Measurements from ENCODE around the gene C12orf56. TPM values are rescaled to one million over a fixed set of nuclear protein-coding genes. Genes with fewer than 3 reads are reported as not detected.
"Not testable (repeated sequence)": the region's sequence is repeated elsewhere in the genome, so short reads cannot be mapped to it uniquely, and the experiment has no call there.

Gene C12orf56
- total RNA-seq, 1 donor from 2014 or later: 0.29 TPM

DNA sequence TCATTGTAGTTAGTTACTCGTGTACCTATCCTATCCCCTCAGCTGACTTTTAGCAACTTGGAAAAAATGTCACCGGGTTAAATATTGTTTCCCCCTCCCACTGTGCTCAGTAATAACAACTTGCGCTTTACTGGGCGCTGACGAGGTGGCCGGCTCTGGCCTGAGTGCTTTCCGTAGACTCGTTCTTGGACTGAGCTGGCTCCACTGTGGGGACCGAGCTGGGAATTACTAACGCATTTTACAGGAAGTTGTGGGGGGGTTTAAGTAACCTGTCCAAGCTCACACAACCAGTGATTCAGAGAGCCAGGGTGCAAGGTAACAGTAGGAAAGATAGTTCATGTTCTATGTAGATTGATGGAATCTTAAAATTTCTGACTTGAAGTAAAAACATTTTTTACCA is 86.0 kb downstream of the C12orf56 start:
- no peak for DNase-seq (ENCODE audit: low read depth)
- TF ChIP-seq CTCF (conservative IDR thresholded peaks at IDR 0.05; ENCODE audit: low read depth, low read length): no peak
- H3K4me3 ChIP-seq (ENCODE audit: low read depth, low read length): no peak overlapping the region

DNA sequence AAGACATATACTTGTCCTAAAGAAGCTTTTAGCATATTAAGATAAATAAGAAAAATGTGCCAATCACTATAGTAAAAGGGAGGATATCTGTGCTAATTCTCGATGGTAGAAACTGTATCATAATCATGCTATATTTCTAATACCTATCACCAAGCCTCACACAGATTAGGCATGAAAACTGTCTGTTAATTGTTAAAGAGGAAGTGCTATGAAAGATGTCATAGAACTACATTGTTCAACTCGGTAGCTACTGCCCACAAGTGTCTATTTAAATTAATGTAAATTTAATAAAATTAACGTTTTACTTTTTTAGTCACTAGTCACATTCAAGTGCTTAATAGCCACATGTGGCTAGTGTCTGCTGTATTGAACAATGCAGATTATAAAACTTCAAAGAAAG is 90.9 kb downstream of the C12orf56 start:
- TF ChIP-seq CTCF (conservative IDR thresholded peaks at IDR 0.05; ENCODE audit: low read depth, low read length): no peak
- H3K4me3 ChIP-seq (ENCODE audit: low read depth, low read length): no peak overlapping the region
- no peak for DNase-seq (ENCODE audit: low read depth)

GRCh38 chr12:64296301-64296700 is 94.3 kb downstream of the C12orf56 start:
- DNase-seq (ENCODE audit: low read depth): no peak
- TF ChIP-seq CTCF (conservative IDR thresholded peaks at IDR 0.05; ENCODE audit: low read depth, low read length): no peak

DNA sequence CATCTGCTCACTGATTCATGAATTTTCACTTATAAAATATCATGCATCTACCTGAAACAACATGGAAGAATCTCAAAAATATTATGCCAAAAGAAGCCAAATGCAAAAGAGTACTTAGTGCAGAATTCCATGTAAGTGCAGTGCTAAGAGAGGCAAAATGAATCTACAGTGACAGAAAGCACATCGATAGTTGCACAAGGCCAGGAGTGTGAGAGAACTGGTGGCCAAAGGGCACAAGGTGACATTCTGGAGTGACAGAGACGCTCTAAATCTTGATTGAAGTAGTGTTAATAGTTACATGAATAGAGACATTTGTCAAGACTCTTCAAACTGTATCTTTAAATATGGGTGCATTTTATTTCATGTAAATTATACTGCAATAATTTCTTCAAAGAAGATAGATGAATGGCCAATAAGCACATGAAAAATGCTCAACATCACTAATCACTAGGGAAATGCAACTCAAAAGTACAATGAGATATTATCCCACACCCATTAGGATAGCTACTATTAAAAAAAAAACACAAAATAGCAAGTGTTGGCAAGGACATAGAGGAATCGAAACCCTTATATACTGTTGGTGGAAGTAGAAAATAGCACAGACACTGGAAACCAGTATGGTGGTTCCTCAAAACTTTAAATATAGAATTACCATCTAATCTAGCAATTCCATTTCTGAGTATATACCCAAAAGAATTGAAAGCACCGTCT is 96.7 kb downstream of the C12orf56 start:
- TF ChIP-seq CTCF (conservative IDR thresholded peaks at IDR 0.05; ENCODE audit: low read depth, low read length): no peak
- peak overlapping the region; percentile 40 for H3K4me3 ChIP-seq (ENCODE audit: low read depth, low read length)
- DNase-seq (ENCODE audit: low read depth): no peak

More at GRCh38 chr12:64296301-64296700, 94.3 kb downstream of the C12orf56 start:
- H3K4me3 ChIP-seq (ENCODE audit: low read depth, low read length): no peak overlapping the region

- peak overlapping the region; percentile 40 for H3K4me3 ChIP-seq (ENCODE audit: low read depth, low read length)
- DNase-seq (ENCODE audit: low read depth): not testable (repeated sequence)
These were observed 97.4 kb downstream of the C12orf56 start for GRCh38 chr12:64293174-64293573.

- H3K4me3 ChIP-seq (ENCODE audit: low read depth, low read length): no peak overlapping the region
- DNase-seq (ENCODE audit: low read depth): no peak
- no peak for TF ChIP-seq CTCF (conservative IDR thresholded peaks at IDR 0.05; ENCODE audit: low read depth, low read length)
These were observed 104.0 kb downstream of the C12orf56 start for GRCh38 chr12:64286521-64286920.

DNA sequence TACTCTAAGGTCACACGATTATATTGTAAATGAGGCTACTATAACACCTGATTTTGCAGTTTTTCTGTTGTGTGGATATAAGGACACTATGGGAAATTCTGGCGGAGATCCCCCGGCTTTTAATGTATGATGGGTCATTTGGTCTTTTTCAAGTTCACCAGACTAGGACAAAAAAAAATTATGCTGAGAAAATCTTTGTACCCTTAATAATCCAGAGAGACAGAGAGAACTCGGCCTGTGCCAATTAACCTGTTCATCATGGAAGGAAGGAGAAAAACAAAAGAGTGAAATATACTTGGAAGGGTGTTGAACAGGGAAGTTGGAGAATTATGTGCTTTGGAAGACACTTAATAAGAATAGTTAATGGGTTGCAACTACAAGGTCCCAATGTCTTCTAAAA is 106.3 kb downstream of the C12orf56 start:
- TF ChIP-seq CTCF (conservative IDR thresholded peaks at IDR 0.05; ENCODE audit: low read depth, low read length): no peak
- no peak for DNase-seq (ENCODE audit: low read depth)
- no peak overlapping the region for H3K4me3 ChIP-seq (ENCODE audit: low read depth, low read length)

Data from epithelial cell of proximal tubule (primary cell).